GM12891 (cell line): ENCODE measurements around the gene EHMT1.
"Not testable (repeated sequence)": the region's sequence is repeated elsewhere in the genome, so short reads cannot be mapped to it uniquely, and the experiment has no call there.

Source experiments
- DNase-seq: peaks from one replicate; pipeline ENCODE4 v3.0.0; 2011; ENCODE audit warnings: low spot score; ENCODE audit not compliant: insufficient read length
- FAIRE-seq: peaks from 2 replicates; lab custom pipeline; 2011; peaks lifted over from hg19 to GRCh38; lab: Jason Lieb, UNC
- PAX5 ChIP-seq: IDR thresholded peaks from 2 replicates; pipeline ENCODE4 v1.6.1; 2011; ENCODE audit warnings: low read length, moderate library complexity, mild to moderate bottlenecking; ENCODE audit not compliant: insufficient read depth, severe bottlenecking
- POLR2A ChIP-seq: IDR thresholded peaks from 2 replicates; pipeline ENCODE4 v1.6.1; 2011; ENCODE audit warnings: low read depth, low read length, control low read depth
- POLR2AphosphoS5 ChIP-seq: IDR thresholded peaks from 2 replicates; pipeline ENCODE4 v1.6.1; 2011; ENCODE audit warnings: low read depth, low read length, control low read depth
- POU2F2 ChIP-seq: IDR thresholded peaks from 2 replicates; pipeline ENCODE4 v1.6.1; 2011; ENCODE audit warnings: low read depth, mild to moderate bottlenecking, control low read depth, low read length, moderate library complexity
- SPI1 ChIP-seq: IDR thresholded peaks from 2 replicates; pipeline ENCODE4 v1.6.1; 2011; ENCODE audit warnings: low read depth, low read length, control low read depth
- TAF1 ChIP-seq: IDR thresholded peaks from 2 replicates; pipeline ENCODE4 v1.6.1; 2011; ENCODE audit warnings: low read depth, low read length, control low read depth

The EHMT1 gene

DNA sequence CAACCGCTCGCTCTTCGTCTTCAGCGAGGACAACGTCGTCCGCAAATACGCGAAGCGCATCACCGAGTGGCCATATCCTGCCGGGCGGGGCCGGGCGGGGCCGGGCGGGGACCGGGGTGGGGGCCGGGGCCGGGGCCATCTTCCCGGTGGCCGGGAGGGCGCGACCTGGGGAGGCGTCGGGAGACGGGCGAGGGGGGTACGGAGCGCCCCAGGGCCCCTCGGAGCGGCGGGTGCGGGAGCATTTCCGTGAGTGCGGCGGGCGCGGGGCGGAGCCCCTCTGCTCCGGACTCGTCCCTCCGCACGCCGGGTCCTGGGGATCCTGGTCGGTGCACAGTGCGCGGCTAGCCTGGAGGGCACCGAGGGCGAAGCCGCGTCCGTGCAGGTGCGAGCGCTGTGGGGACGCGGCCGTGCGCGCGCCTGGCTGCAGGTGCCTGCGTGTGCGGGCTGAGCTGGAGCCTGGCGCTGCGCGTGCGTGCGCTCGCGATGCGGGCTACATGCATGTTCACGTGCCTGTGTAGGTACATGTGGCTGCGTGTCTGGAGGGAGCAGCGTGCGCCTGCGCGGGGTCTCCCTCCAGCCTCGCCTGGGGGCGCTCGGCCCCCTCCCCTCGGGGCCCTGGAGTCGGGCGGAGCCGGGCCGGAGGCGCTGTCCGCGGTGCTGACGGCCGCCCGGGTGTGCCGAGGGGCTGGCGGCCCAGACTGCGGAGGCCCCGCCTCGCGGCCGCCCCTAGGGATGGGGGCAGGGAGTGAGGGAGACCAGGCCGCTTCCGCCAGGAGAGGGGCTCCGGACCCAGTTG is 259.5 kb downstream of the EHMT1 start:
- FAIRE-seq (peak; percentile 56), DNase-seq (peak; percentile 66)
- TF ChIP-seq TAF1: no peak
- TF ChIP-seq SPI1: no peak
- TF ChIP-seq POU2F2: no peak
- TF ChIP-seq POLR2AphosphoS5: no peak
- no peak for TF ChIP-seq PAX5
- TF ChIP-seq POLR2A: no peak

DNA sequence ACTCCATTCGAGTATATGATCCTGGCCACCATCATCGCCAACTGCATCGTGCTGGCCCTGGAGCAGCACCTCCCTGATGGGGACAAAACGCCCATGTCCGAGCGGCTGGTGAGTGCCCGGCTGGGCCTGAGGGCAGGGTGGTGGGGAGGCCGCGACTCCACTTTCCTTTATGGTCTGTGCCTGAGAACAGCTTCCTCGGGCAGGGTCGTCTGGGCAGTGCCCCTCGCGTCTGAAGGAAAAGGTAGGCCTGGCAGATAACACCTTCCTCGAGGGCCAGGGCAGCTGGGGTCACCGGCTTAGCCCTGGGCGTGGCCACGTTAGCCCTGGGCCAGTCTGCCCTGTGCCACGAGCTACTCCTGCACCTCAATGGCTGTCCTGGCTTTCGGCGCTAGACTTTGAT is 260.2 kb downstream of the EHMT1 start:
- TF ChIP-seq POLR2A (no peak), PAX5 (no peak), TAF1 (no peak), POLR2AphosphoS5 (no peak), SPI1 (no peak), POU2F2 (no peak)
- no peak for FAIRE-seq
- no peak for DNase-seq

DNA sequence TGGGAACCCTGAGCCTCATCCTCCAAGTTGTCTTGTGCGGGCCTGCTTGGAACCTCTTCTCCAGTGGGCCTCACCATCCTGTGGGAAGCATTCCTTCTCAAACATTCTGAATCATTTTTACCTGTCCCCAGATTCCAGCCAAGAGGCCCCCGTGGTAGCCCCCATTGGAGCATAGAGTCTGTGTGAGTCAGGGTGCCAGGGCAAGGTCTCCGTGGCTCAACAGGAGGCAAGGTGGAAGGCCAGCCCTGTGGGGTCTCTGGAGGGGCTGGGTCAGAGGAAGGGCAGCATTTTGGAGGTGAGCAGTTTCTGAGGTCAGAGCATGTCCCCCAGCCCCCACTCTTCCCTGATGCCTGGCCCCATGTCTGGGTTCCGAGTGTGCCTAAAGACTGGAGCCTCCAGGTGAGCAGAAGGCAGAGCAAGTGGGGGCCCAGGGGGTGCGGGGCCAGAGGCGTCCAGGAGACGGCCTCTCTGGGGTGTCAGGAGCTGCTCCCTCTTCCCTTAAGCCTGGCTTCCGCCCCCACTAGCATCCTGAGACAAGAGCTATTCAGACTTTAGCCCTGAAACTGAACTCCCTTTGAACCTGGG is 260.9 kb downstream of the EHMT1 start:
- FAIRE-seq: no peak
- DNase-seq: no peak
- TF ChIP-seq SPI1: no peak
- TF ChIP-seq PAX5: no peak
- TF ChIP-seq POU2F2: no peak
- TF ChIP-seq POLR2AphosphoS5: no peak
- TF ChIP-seq POLR2A: no peak
- TF ChIP-seq TAF1: no peak

DNA sequence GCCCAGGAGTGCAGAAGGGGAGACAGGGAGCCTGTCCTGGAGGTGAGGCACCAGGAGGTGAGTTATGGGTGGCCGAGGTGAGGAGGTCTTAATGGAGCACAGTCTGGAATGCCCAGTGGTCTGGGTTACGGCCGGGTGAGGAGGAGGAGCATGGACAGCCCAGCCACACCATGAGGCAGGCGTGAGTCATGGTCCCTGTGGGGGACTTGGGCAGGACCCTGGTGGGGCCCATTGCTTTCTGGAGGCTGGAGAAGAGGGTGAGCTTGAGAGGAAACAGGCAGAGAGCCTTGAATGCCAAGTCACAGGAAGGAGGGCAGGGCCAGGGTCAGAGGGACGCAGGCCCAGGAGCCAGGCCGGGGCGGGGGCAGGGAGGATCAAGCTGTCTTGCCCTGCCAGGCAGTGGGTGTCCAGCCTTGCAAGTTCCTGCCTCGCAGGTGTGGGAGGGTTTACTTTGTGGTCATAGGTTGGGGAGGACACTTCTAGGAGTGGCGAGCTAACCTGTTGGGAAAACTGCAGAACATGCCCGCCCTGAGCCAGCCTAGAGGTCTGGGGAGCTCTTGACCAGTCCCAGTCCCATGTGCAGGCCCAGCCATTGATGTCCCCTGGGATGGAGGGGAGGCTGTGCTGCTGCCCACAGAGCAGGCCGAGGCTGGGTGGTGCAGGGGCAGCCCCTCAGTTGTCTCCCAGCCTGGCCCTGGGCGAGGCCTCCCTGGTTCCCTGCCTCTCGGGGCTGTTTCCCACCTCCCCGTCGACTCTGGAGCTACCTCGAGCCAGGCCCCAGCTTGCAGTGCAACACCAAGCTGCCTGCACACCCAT is 261.6 kb downstream of the EHMT1 start:
- DNase-seq (no peak), FAIRE-seq (no peak)
- no peak for TF ChIP-seq POLR2AphosphoS5
- TF ChIP-seq TAF1: no peak
- TF ChIP-seq SPI1: no peak
- no peak for TF ChIP-seq PAX5
- no peak for TF ChIP-seq POU2F2
- no peak for TF ChIP-seq POLR2A

DNA sequence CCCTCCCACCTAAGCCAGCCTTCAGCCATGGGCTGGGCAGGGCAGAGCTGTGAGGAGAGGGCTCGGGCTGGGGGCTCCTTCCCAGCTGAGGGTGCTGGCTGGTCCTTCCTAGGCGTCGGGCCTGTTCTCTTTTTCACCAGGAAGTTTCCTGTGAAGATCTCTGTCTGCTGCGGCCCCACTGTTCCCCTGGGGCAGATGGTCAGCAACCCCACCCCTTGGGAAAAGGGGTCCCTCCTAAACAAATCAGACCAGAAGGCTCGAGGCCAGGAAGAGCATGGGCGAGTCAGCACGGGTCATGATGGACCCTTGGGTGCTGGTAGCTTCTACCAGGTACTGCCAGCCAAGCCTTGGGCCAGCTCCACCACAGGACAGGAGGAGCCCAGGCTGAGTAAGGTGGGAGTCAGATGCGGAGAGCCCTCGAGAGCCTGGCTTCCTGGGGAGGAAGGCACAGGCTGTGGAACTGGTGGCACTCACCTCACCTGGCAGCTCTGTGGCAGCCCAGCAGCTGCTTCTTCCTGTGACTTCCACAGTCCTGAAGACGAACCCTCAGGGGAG is 262.2 kb downstream of the EHMT1 start:
- FAIRE-seq: no peak
- TF ChIP-seq TAF1 (no peak), POLR2A (no peak), PAX5 (no peak), POLR2AphosphoS5 (no peak), POU2F2 (no peak), SPI1 (no peak)
- DNase-seq: no peak

DNA sequence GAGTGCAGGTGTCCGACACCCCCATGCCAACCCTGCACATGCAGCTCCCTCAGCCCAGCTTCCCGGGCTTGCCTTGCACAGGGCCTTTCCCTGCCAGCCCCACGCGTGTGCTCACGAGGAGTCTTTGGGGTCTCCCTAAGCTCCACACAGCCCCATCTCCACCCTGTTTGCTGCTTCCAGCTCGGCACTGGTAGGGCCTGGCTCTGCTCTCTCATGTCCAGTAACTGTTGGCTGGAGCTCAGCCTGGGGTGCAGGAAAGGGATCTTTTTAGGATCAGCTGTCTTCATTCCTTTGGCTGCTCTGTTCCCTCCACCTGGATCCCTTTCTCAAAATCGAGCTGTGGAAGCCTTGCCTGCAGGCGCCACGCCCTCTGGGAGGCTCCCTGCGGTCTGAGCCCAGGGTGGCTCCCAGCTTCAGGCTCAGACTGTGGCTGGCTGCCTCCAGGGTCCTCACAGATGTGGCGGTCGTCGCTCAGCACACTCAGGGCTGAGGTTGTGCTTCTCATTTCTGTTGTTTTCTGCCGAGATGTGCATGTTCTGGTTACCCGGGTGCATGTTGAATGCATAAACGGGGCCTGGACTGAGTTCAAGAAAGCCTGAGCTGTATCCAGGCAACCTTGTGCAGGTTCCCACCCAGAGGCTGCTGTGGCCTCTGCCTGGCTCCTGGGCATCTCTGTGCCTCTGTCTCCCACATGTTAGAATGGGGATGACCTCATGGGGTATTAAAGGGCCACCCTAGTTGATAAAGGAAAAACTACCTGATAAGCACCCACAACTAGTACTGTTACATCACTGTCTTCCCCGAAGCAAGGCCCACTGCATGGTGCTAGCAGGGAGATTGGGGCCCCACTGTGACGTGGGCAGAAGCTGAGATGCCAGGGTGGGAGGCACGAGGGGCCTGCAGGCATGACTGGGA is 263.0 kb downstream of the EHMT1 start:
- FAIRE-seq (no peak), DNase-seq (no peak)
- TF ChIP-seq PAX5 (no peak), POU2F2 (no peak), POLR2A (no peak), TAF1 (no peak), POLR2AphosphoS5 (no peak), SPI1 (no peak)

DNA sequence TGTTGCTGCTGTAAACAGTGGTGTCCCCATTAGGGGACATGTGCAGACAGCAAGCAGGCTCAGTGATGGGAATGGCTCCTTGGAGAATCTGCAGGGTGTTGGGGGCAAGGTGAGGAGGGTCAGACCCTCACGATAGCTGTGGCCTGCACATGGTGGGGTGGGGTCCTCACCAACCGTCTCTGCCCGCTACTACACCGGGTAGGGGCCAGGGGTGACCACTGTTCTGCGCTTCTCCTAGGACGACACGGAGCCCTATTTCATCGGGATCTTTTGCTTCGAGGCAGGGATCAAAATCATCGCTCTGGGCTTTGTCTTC is 263.7 kb downstream of the EHMT1 start:
- TF ChIP-seq POLR2AphosphoS5 (no peak), POU2F2 (no peak), POLR2A (no peak), SPI1 (no peak), PAX5 (no peak), TAF1 (no peak)
- no peak for DNase-seq
- no peak for FAIRE-seq

DNA sequence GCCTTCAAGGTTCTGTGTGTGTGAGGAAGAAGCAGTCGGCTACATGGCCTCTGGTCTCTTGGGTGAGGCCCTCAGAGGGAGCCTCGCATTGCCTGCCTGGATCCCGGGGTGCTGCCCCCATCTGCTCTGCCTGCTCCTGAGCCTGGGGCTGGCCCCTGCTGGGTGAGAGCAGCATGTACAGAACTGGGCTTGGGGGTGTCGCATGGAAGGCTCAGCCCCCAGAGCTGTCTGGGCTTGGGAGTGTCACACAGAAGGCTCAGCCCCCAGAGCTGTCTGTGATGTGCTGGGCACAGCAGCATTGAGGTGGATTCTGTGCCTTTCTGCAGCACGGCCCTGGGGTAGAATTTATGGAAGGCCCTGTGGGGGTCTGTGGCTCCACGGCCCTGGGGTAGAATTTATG is 265.2 kb downstream of the EHMT1 start:
- FAIRE-seq, DNase-seq: not testable (repeated sequence)

DNA sequence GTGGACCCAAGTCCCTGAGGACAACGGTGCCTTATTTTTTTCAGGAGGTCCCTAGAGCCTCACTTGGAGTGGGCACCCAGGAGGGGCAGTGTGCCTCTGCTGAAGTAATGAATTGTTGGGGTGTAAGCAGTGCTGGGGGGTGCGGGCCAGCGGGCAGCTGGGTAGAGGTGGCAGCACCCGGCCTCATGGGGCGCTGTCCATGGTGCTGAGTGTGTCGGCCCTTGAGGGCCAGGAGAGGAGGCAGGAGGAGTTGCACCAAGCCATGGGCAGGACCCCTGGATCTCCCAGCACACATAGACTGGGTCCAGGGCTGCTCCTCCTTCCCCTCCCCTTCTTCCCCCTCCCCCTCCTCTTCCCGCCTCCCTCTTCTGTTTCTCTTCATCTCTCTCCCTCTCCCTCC is 265.7 kb downstream of the EHMT1 start:
- not testable (repeated sequence) for FAIRE-seq, DNase-seq

DNA sequence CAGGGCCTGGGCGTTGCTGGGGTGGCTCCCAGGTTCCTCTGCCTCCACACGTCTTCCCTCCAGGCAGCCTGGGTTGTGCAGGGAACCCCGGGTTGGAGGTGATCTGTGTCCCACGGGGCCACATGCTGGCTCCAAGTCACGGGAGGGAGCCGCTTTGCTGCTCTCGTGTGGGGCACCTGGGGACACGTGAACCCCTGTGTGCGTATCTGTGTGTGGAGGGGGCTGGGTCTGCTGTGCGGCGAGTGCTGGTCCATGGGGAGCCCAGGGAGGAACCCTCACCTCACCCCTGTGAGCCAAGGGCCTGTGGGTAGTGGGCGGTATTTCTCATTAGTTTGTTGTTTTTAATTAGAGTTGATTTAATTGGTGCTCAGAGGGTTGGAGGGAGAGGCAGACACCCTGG is 266.3 kb downstream of the EHMT1 start:
- not testable (repeated sequence) for DNase-seq, FAIRE-seq
